ENCODE measurements around the gene TEX53.

DNA sequence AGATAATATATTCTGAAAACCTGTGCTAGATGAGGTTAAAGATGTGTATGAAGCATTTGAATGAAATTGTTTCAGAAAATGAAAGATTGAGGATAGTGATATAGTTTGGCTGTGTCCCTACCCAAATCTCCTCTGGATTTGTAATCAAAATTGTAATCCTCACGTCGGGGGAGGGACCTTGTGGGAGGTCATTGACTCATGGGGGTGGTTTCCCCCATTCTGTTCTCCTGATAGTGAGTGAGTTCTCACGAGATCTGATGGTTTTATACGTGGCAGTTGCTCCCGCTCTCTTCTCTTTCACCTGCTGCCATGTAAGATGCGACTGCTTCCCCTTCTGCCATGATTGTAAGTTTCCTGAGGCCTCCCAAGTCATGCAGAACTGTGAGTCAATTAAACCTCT lies 26.4 kb upstream of the TEX53 start:
- TF ChIP-seq GABPA (IDR thresholded peaks at IDR 0.05; ENCODE audit: low read depth) (no peak), POLR2AphosphoS5 (IDR thresholded peaks at IDR 0.05; ENCODE audit: low read depth) (no peak), SPI1 (IDR thresholded peaks at IDR 0.05; ENCODE audit: borderline replicate concordance, low read depth) (no peak)
- TF ChIP-seq, protein P1, sequence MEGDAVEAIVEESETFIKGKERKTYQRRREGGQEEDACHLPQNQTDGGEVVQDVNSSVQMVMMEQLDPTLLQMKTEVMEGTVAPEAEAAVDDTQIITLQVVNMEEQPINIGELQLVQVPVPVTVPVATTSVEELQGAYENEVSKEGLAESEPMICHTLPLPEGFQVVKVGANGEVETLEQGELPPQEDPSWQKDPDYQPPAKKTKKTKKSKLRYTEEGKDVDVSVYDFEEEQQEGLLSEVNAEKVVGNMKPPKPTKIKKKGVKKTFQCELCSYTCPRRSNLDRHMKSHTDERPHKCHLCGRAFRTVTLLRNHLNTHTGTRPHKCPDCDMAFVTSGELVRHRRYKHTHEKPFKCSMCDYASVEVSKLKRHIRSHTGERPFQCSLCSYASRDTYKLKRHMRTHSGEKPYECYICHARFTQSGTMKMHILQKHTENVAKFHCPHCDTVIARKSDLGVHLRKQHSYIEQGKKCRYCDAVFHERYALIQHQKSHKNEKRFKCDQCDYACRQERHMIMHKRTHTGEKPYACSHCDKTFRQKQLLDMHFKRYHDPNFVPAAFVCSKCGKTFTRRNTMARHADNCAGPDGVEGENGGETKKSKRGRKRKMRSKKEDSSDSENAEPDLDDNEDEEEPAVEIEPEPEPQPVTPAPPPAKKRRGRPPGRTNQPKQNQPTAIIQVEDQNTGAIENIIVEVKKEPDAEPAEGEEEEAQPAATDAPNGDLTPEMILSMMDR (IDR thresholded peaks at IDR 0.05; ENCODE audit: insufficient read depth, low read length) = no peak
- TF ChIP-seq, protein P2, sequence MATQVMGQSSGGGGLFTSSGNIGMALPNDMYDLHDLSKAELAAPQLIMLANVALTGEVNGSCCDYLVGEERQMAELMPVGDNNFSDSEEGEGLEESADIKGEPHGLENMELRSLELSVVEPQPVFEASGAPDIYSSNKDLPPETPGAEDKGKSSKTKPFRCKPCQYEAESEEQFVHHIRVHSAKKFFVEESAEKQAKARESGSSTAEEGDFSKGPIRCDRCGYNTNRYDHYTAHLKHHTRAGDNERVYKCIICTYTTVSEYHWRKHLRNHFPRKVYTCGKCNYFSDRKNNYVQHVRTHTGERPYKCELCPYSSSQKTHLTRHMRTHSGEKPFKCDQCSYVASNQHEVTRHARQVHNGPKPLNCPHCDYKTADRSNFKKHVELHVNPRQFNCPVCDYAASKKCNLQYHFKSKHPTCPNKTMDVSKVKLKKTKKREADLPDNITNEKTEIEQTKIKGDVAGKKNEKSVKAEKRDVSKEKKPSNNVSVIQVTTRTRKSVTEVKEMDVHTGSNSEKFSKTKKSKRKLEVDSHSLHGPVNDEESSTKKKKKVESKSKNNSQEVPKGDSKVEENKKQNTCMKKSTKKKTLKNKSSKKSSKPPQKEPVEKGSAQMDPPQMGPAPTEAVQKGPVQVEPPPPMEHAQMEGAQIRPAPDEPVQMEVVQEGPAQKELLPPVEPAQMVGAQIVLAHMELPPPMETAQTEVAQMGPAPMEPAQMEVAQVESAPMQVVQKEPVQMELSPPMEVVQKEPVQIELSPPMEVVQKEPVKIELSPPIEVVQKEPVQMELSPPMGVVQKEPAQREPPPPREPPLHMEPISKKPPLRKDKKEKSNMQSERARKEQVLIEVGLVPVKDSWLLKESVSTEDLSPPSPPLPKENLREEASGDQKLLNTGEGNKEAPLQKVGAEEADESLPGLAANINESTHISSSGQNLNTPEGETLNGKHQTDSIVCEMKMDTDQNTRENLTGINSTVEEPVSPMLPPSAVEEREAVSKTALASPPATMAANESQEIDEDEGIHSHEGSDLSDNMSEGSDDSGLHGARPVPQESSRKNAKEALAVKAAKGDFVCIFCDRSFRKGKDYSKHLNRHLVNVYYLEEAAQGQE (IDR thresholded peaks at IDR 0.05; ENCODE audit: insufficient replicate concordance, low read depth) = no peak

Data from HL-60 (cell line).